Activated CD4-positive, alpha-beta memory T cell treated with anti-CD3 and anti-CD28 coated beads for 36 hours (primary cell): ENCODE results near the gene LCTL. TPM values are rescaled to one million over a fixed set of nuclear protein-coding genes. Genes with fewer than 3 reads are reported as not detected.
"Not testable (repeated sequence)": the region's sequence is repeated elsewhere in the genome, so short reads cannot be mapped to it uniquely, and the experiment has no call there.

Experiments
- CTCF ChIA-PET: fragments of 350-600 bp; sonication (Branson Sonifier 250); formaldehyde crosslinking; loops from one replicate; lab custom pipeline; 2021; ENCODE audit warnings: antibody characterized with exemption, inconsistent platforms; lab: Charles Lee
- POLR2A ChIA-PET: fragments of 350-600 bp; sonication (Branson Sonifier 250); formaldehyde crosslinking; loops from one replicate; lab custom pipeline; 2021; ENCODE audit warnings: antibody characterized with exemption; lab: Charles Lee
- DNase-seq: peaks from one replicate; pipeline ENCODE4 v3.0.0-alpha.2; 2020
- H3K27ac Mint-ChIP-seq: one replicate; pipeline ENCODE4 v1.8.0; 2021; ENCODE audit warnings: mixed read lengths
- H3K27me3 Mint-ChIP-seq: one replicate; pipeline ENCODE4 v1.8.0; 2021; ENCODE audit warnings: mixed read lengths
- H3K36me3 Mint-ChIP-seq: one replicate; pipeline ENCODE4 v1.8.0; 2021; ENCODE audit warnings: mixed read lengths
- H3K4me1 Mint-ChIP-seq: one replicate; pipeline ENCODE4 v1.8.0; 2021; ENCODE audit warnings: low read depth, mixed read lengths
- H3K4me3 Mint-ChIP-seq: one replicate; pipeline ENCODE4 v1.8.0; 2021; ENCODE audit warnings: mild to moderate bottlenecking, mixed read lengths
- H3K9me3 Mint-ChIP-seq: one replicate; pipeline ENCODE4 v1.8.0; 2021; ENCODE audit warnings: mixed read lengths
- intact Hi-C: fragments of 100-400 bp; cut with micrococcal nuclease; formaldehyde crosslinking; loops from one replicate; pipeline ENCODE4 v1.15.1; 2023
- total RNA-seq, 2 experiments: library from RNA; stranded (reverse); gene quantifications; one replicate each; pipeline ENCODE4 v1.2.3, GENCODE V29; 2021

LCTL gene
- total RNA-seq, 2 experiments from 2014 or later = not detected

- POLR2A ChIA-PET = interaction anchor here (0.7 to 1.7 kb wide), 9 partner anchors 8 to 212 kb away, joined by 3 to 15 read pairs (median 3); partner anchors contain the start of genes DIS3L and MAP2K1
- intact Hi-C loops = loop anchor here (1.0 to 5.0 kb wide), 4 partner anchors 7 to 637 kb away; partner anchors contain the start of genes MAP2K1, RAB11A, SNAPC5 and TIPIN
- peak; percentile 82 for DNase-seq
- Mint-ChIP-seq H3K9me3 (no peaks in the 10 kb centered on the region), H3K27ac (peak within 1 kb of the TSS; percentile 95), H3K27me3 (no peaks in the 10 kb centered on the region), H3K36me3 (peaks cover 51% of the 10 kb centered on the region), H3K4me1 (peaks cover 49% of the 10 kb centered on the region), H3K4me3 (peak within 1 kb of the TSS; percentile 95)
- CTCF ChIA-PET = interaction anchor here (1.4 to 3.2 kb wide), 3 partner anchors 7 to 118 kb away, joined by 5 to 18 read pairs (median 11); partner anchors contain the start of genes MAP2K1 and SNAPC5
Measured at GRCh38 chr15:66504563-66505429, 61.0 kb downstream of the LCTL start, which contains the start of the genes RPL4 and ZWILCH. TSS of gene RPL4 (minus strand) at chr15:66504855. CDS start at chr15:66504790, 65 bp downstream. TSS of gene ZWILCH (plus strand) at chr15:66505326. CDS start at chr15:66505339, 13 bp downstream.

GRCh38 chr15:66503780-66504562 is 61.8 kb downstream of the LCTL start:
- intact Hi-C loops = loop anchor here (2.0 to 5.0 kb wide), 3 partner anchors 117 to 637 kb away; partner anchors contain the start of genes MAP2K1, RAB11A and TIPIN
- CTCF ChIA-PET = interaction anchor here (0.7 to 2.2 kb wide), 2 partner anchors 116 to 148 kb away, joined by 3 to 11 read pairs; partner anchors contain the start of gene TIPIN
- no peak for DNase-seq
- POLR2A ChIA-PET = interaction anchor here (1.2 to 1.9 kb wide), 5 partner anchors 31 to 210 kb away, joined by 3 to 15 read pairs (median 3); partner anchors contain the start of genes DIS3L and MAP2K1
- H3K27ac Mint-ChIP-seq = peak overlapping the region; percentile 95
- H3K4me3 Mint-ChIP-seq = peak overlapping the region; percentile 95
- peaks cover 54% of the 10 kb centered on the region for H3K4me1 Mint-ChIP-seq
- H3K36me3 Mint-ChIP-seq = peaks cover 59% of the 10 kb centered on the region
- no peaks in the 10 kb centered on the region for H3K9me3 Mint-ChIP-seq
- H3K27me3 Mint-ChIP-seq = no peaks in the 10 kb centered on the region

- peaks cover 53% of the 10 kb centered on the region for H3K4me1 Mint-ChIP-seq
- not testable (repeated sequence) for H3K9me3 Mint-ChIP-seq, DNase-seq, H3K27me3 Mint-ChIP-seq
- peaks cover 64% of the 10 kb centered on the region for H3K36me3 Mint-ChIP-seq
- ChIA-PET CTCF (interaction anchor here (0.7 to 2.2 kb wide), 2 partner anchors 115 to 147 kb away, joined by 3 to 11 read pairs; partner anchors contain the start of gene TIPIN), POLR2A (interaction anchor here (0.6 to 1.9 kb wide), 5 partner anchors 21 to 209 kb away, joined by 3 to 6 read pairs (median 3); partner anchors contain the start of genes DIS3L and MAP2K1)
- peak overlapping the region; percentile 95 for H3K27ac Mint-ChIP-seq
- H3K4me3 Mint-ChIP-seq = peak overlapping the region; percentile 95
- intact Hi-C loops = loop anchor here (5.0 kb wide), 1 partner anchor 636 kb away; the partner anchor contains the start of gene RAB11A
Measured at GRCh38 chr15:66503041-66503648, 62.7 kb downstream of the LCTL start.

- Mint-ChIP-seq H3K4me3 (peak overlapping the region; percentile 95), H3K4me1 (peaks cover 57% of the 10 kb centered on the region), H3K27me3 (no peaks in the 10 kb centered on the region), H3K27ac (peak overlapping the region; percentile 95), H3K9me3 (no peaks in the 10 kb centered on the region), H3K36me3 (peaks cover 71% of the 10 kb centered on the region)
- intact Hi-C loops = loop anchor here (5.0 kb wide), 1 partner anchor 635 kb away; the partner anchor contains the start of gene RAB11A
- no peak for DNase-seq
- POLR2A ChIA-PET = interaction anchor here (0.6 to 1.9 kb wide), 2 partner anchors 21 to 116 kb away, joined by 3 to 6 read pairs; partner anchors contain the start of gene MAP2K1
- CTCF ChIA-PET = no interaction called here
Measured at GRCh38 chr15:66502491-66502890, 63.3 kb downstream of the LCTL start.

GRCh38 chr15:66500346-66500745 is 65.5 kb downstream of the LCTL start:
- Mint-ChIP-seq H3K27ac (peak overlapping the region; percentile 95), H3K4me1 (peaks cover 56% of the 10 kb centered on the region), H3K4me3 (peak overlapping the region; percentile 6), H3K36me3 (peaks cover 82% of the 10 kb centered on the region)
- H3K27me3 Mint-ChIP-seq, H3K9me3 Mint-ChIP-seq, DNase-seq: not testable (repeated sequence)
- ChIA-PET POLR2A (interaction anchor here (1.9 to 5.2 kb wide), 2 partner anchors 9 to 114 kb away, joined by 5 to 48 read pairs; partner anchors contain the start of gene MAP2K1), CTCF (interaction anchor here (1.2 to 5.1 kb wide), 2 partner anchors 114 to 145 kb away, joined by 4 to 43 read pairs; partner anchors contain the start of genes MAP2K1 and TIPIN)
- intact Hi-C loops = loop anchor here (5.0 kb wide), 1 partner anchor 633 kb away; the partner anchor contains the start of gene RAB11A

GRCh38 chr15:66498501-66499386 is 67.1 kb downstream of the LCTL start:
- H3K27ac Mint-ChIP-seq = peak overlapping the region; percentile 92
- peaks cover 85% of the 10 kb centered on the region for H3K36me3 Mint-ChIP-seq
- H3K4me3 Mint-ChIP-seq = no peak overlapping the region
- H3K27me3 Mint-ChIP-seq = no peaks in the 10 kb centered on the region
- peaks cover 65% of the 10 kb centered on the region for H3K4me1 Mint-ChIP-seq
- intact Hi-C loops = loop anchor here (2.0 to 5.0 kb wide), 3 partner anchors 126 to 246 kb away; partner anchors contain the start of genes DIS3L and MEGF11
- CTCF ChIA-PET = interaction anchor here (0.7 to 5.1 kb wide), 15 partner anchors 9 to 630 kb away, joined by 3 to 74 read pairs (median 5); partner anchors contain the start of genes MAP2K1, RAB11A and TIPIN
- DNase-seq = no peak
- POLR2A ChIA-PET = interaction anchor here (1.0 to 5.2 kb wide), 5 partner anchors 10 to 207 kb away, joined by 3 to 48 read pairs (median 5); partner anchors contain the start of genes MAP2K1 and TIPIN
- H3K9me3 Mint-ChIP-seq = no peaks in the 10 kb centered on the region

Other genes with a start within 250 kb of the LCTL start
- 10 to 100 TPM; 43.2 to 45.9 TPM for gene TIPIN, start 209.3 kb downstream of the LCTL start, total RNA-seq
- 10 to 100 TPM; 91.8 to 91.9 TPM for gene MAP2K1, start 179.1 kb downstream of the LCTL start, total RNA-seq
- gene SNAPC5, start 68.2 kb downstream of the LCTL start, total RNA-seq = 10 to 100 TPM; 23.4 to 25.3 TPM
- gene RPL4, start 61.1 kb downstream of the LCTL start, total RNA-seq = 1,000 to 10,000 TPM; 5,151 to 5,211 TPM
- 10 to 100 TPM; 29.6 to 31.1 TPM for gene ZWILCH, start 60.7 kb downstream of the LCTL start, total RNA-seq
- under 1 TPM; 0.07 to 0.24 TPM for gene SMAD6, start 136.2 kb upstream of the LCTL start, total RNA-seq